NB4 (cell line): Measurements from ENCODE around the gene NTM.

ENCODE experiments used
- MAX ChIP-seq: IDR thresholded peaks from 2 replicates; pipeline ENCODE4 v1.6.1; 2011; ENCODE audit warnings: low read depth, low read length
- MYC ChIP-seq: IDR thresholded peaks from 2 replicates; pipeline ENCODE4 v1.6.1; 2011; ENCODE audit warnings: low read depth, low read length
- POLR2A ChIP-seq: IDR thresholded peaks from 2 replicates; pipeline ENCODE4 v1.6.1; 2011; ENCODE audit warnings: mild to moderate bottlenecking; ENCODE audit not compliant: insufficient read length; ENCODE audit errors: extremely low read depth
- TF ChIP-seq, protein P1 (sequence below): IDR thresholded peaks from one replicate; pipeline ENCODE4 v1.5.1; 2012; ENCODE audit warnings: low read depth, low read length

DNA sequence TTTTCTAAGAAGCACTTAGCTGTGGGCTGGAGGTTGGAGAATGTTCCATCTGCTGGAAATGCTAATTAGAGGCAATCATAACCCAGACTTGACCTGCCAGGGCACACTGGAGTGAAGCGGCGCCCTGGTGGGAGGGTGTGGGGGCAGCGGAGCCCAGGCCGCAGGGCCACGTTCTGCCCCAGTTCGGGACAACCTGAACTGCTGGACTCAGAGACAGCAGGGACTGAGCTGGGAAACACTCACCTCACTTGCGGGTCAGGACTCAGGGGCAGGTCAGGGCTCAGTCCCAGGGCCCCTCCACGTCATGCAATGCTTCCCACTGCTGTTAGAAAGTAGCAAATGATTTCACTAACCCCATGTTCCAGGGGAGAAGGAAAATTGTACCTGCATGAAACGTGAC, 316.4 kb downstream of the NTM start:
- TF ChIP-seq POLR2A (no peak), MAX (no peak), MYC (no peak)
- TF ChIP-seq, protein P1, sequence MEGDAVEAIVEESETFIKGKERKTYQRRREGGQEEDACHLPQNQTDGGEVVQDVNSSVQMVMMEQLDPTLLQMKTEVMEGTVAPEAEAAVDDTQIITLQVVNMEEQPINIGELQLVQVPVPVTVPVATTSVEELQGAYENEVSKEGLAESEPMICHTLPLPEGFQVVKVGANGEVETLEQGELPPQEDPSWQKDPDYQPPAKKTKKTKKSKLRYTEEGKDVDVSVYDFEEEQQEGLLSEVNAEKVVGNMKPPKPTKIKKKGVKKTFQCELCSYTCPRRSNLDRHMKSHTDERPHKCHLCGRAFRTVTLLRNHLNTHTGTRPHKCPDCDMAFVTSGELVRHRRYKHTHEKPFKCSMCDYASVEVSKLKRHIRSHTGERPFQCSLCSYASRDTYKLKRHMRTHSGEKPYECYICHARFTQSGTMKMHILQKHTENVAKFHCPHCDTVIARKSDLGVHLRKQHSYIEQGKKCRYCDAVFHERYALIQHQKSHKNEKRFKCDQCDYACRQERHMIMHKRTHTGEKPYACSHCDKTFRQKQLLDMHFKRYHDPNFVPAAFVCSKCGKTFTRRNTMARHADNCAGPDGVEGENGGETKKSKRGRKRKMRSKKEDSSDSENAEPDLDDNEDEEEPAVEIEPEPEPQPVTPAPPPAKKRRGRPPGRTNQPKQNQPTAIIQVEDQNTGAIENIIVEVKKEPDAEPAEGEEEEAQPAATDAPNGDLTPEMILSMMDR, result no peak
